GM23338 (cell line): ENCODE results near the gene BCL2L2. TPM values are rescaled to one million over a fixed set of nuclear protein-coding genes. Genes with fewer than 3 reads are reported as not detected.
A peak's percentile ranks its signal among the peaks of the same experiment; 100 is the strongest.

Experiments used
- ATAC-seq: fragments of 200-7000 bp; cut with Tn5 transposase; 3 replicates; pipeline ENCODE4 v1.9.1; 2020
- DNase-seq: peaks from one replicate; pipeline ENCODE4 v3.0.0-alpha.2; 2015; ENCODE audit warnings: low spot score
- H2AFZ ChIP-seq: fragments of 200-600 bp; sonication (generic); 2 replicates; pipeline ENCODE4 v1.8.0; 2016; ENCODE audit warnings: antibody characterized with exemption, mild to moderate bottlenecking, moderate library complexity
- H3F3A ChIP-seq: fragments of 200-600 bp; sonication (generic); replicated peaks from 2 replicates; pipeline ENCODE4 v1.8.0; 2017; ENCODE audit warnings: antibody characterized with exemption, mixed run types, low read depth
- H3K27ac ChIP-seq: fragments of 200-600 bp; sonication (generic); 2 replicates; pipeline ENCODE4 v1.6.1; 2016; ENCODE audit warnings: low read depth
- H3K27me3 ChIP-seq: fragments of 200-600 bp; sonication (generic); 2 replicates; pipeline ENCODE4 v1.8.0; 2016; ENCODE audit warnings: mild to moderate bottlenecking, mixed run types, moderate library complexity; ENCODE audit not compliant: insufficient read depth
- H3K36me3 ChIP-seq: fragments of 200-600 bp; sonication (generic); 2 replicates; pipeline ENCODE4 v1.8.0; 2016; ENCODE audit warnings: mild to moderate bottlenecking; ENCODE audit not compliant: insufficient read depth
- H3K4me1 ChIP-seq: fragments of 200-600 bp; sonication (generic); 2 replicates; pipeline ENCODE4 v1.8.0; 2016; ENCODE audit warnings: mild to moderate bottlenecking, moderate library complexity; ENCODE audit not compliant: insufficient read depth
- H3K4me2 ChIP-seq: fragments of 200-600 bp; sonication (generic); 2 replicates; pipeline ENCODE4 v1.7.1; 2017; ENCODE audit warnings: mixed run types
- H3K4me3 ChIP-seq: fragments of 200-600 bp; sonication (generic); 2 replicates; pipeline ENCODE4 v1.6.1; 2016; ENCODE audit warnings: mixed run types
- H3K79me2 ChIP-seq: fragments of 200-600 bp; sonication (generic); replicated peaks from 2 replicates; pipeline ENCODE4 v1.8.0; 2017; ENCODE audit warnings: mild to moderate bottlenecking; ENCODE audit not compliant: insufficient read depth
- H3K9me2 ChIP-seq: fragments of 200-600 bp; sonication (generic); 2 replicates; pipeline ENCODE4 v1.8.0; 2017; ENCODE audit not compliant: insufficient read depth
- H4K20me1 ChIP-seq: fragments of 200-600 bp; sonication (generic); replicated peaks from 2 replicates; pipeline ENCODE4 v1.8.0; 2017; ENCODE audit warnings: mild to moderate bottlenecking; ENCODE audit not compliant: insufficient read depth
- H3K27ac Mint-ChIP-seq: 2 replicates; pipeline ENCODE4 v1.8.0; 2020; ENCODE audit warnings: inconsistent platforms, mild to moderate bottlenecking, moderate library complexity, mixed read lengths
- H3K27me3 Mint-ChIP-seq: 3 replicates; pipeline ENCODE4 v1.8.0; 2022; ENCODE audit warnings: low read depth, mild to moderate bottlenecking, moderate library complexity, mixed read lengths, inconsistent platforms; ENCODE audit not compliant: insufficient read depth, poor library complexity
- H3K36me3 Mint-ChIP-seq: 3 replicates; pipeline ENCODE4 v1.8.0; 2021; ENCODE audit warnings: low read depth, mild to moderate bottlenecking, inconsistent platforms, moderate library complexity, mixed read lengths
- H3K4me1 Mint-ChIP-seq: 3 replicates; pipeline ENCODE4 v1.8.0; 2020; ENCODE audit warnings: mild to moderate bottlenecking, inconsistent platforms, mixed read lengths
- H3K4me3 Mint-ChIP-seq: 3 replicates; pipeline ENCODE4 v1.8.0; 2021; ENCODE audit warnings: moderate library complexity, mild to moderate bottlenecking, inconsistent platforms, mixed read lengths
- H3K9me3 Mint-ChIP-seq: 3 replicates; pipeline ENCODE4 v1.8.0; 2020; ENCODE audit warnings: moderate library complexity, mild to moderate bottlenecking, inconsistent platforms, mixed read lengths
- CTCF ChIP-seq, 2 experiments: fragments of 200-600 bp in 1 of 2; sonication (generic) in 1 of 2; conservative IDR thresholded peaks; 2 replicates each; pipeline versions ENCODE4 v1.5.1 to v1.6.1; 2016 to 2017; ENCODE audit warnings: antibody characterized with exemption in 2 of 2, low read depth in 2 of 2, mild to moderate bottlenecking in 2 of 2, moderate library complexity in 1 of 2
- EZH2 ChIP-seq: fragments of 200-600 bp; sonication (generic); IDR thresholded peaks from one replicate; pipeline ENCODE4 v1.8.0; 2017; ENCODE audit warnings: antibody characterized with exemption, mild to moderate bottlenecking, low read depth; ENCODE audit not compliant: unreplicated experiment
- NANOG ChIP-seq: IDR thresholded peaks from 2 replicates; pipeline ENCODE4 v1.6.1; 2016; ENCODE audit warnings: antibody characterized with exemption, borderline replicate concordance
- POLR2AphosphoS5 ChIP-seq: IDR thresholded peaks from 2 replicates; pipeline ENCODE4 v1.6.1; 2016; ENCODE audit warnings: antibody characterized with exemption, low read depth
- REST ChIP-seq: IDR thresholded peaks from one replicate; pipeline ENCODE4 v1.6.1; 2018; ENCODE audit warnings: antibody characterized with exemption; ENCODE audit not compliant: unreplicated experiment
- STAT1 ChIP-seq: IDR thresholded peaks from one replicate; pipeline ENCODE4 v1.6.1; 2016; ENCODE audit warnings: antibody characterized with exemption; ENCODE audit not compliant: unreplicated experiment
- polyA plus RNA-seq: library from polyadenylated mRNA; unstranded; fragments of >200 nt; fragmentation: Nextera tagmentation; extraction: Ambion mirVana; gene quantifications from 2 replicates; pipeline ENCODE4 v1.2.1, GENCODE V29; 2016
- total RNA-seq: library from RNA; depleted of rRNA; stranded (reverse); fragments of >200 nt; shearing (Covaris generic); gene quantifications from 2 replicates; pipeline ENCODE4 v1.2.3, GENCODE V29; 2014

The BCL2L2 gene
- total and polyA plus RNA-seq, 2 experiments from 2014 or later = 3.5 to 12.3 TPM

DNA sequence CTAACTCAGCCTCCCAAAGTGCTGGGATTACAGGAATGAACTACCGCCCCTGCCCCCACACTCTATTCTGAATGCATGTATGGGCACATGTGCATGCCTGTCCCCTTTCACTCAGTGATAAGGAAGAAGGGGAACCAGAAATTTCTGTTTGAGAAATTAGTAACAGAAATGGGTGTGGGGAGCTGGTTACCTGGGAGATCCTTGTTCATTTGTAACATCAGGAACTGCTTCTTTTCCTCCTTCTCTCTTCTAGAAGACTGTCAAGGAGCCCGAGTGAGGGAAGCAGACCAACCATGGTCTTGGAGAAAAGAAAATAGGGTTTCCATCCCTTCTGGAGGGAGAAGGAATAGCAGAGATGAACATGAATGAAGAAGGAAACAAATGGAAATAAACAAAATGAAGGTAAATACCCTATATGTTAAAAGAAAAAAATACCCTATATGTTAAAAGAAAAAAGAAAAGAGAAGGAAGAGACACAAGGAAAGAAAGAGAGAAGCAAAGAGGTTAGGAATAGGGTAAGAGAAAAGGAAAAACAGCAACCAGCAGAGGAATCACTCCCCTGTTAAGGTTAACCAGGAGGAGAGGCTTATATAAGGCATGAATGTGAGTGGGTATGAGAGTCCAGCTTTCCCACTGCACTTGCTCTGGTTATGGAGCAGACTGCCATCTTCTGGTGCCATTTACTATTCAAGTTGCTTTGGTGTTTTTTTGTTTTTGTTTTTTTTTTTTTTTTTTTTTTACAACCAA, 7.2 kb upstream of the BCL2L2 start:
- TF ChIP-seq CTCF (conservative IDR thresholded peaks at IDR 0.05; ENCODE audit: low read depth in 2 of 2) (peak in 1 of 2 experiments; percentile 51; a peak in 2 of 4 replicates), STAT1 (no peak)
- peaks cover 75% of the 10 kb centered on the region for H3K27me3 Mint-ChIP-seq
- no peaks in the 10 kb centered on the region for H3K36me3 ChIP-seq
- no peak for ATAC-seq
- H3K4me1 ChIP-seq = peaks cover 10% of the 10 kb centered on the region
- H3K36me3 Mint-ChIP-seq = no peaks in the 10 kb centered on the region
- H3K4me2 ChIP-seq = no peak overlapping the region
- no peaks in the 10 kb centered on the region; the same call in 2 of the 3 replicates for H3K9me3 Mint-ChIP-seq
- H3K27ac Mint-ChIP-seq = no peak overlapping the region
- peaks cover 14% of the 10 kb centered on the region for H4K20me1 ChIP-seq
- no peak overlapping the region for H3K4me3 ChIP-seq
- H3K27ac ChIP-seq = no peak overlapping the region
- peaks cover 83% of the 10 kb centered on the region for H3K27me3 ChIP-seq
- H3F3A ChIP-seq = peaks cover 8% of the 10 kb centered on the region; the same call in 1 of the 2 replicates
- no peaks in the 10 kb centered on the region for H3K9me2 ChIP-seq
- DNase-seq = no peak
- H3K4me1 Mint-ChIP-seq = peaks cover 12% of the 10 kb centered on the region
- H3K79me2 ChIP-seq = no peaks in the 10 kb centered on the region
- H3K4me3 Mint-ChIP-seq = no peak overlapping the region; the same call in 2 of the 3 replicates
- H2AFZ ChIP-seq = no peak overlapping the region

DNA sequence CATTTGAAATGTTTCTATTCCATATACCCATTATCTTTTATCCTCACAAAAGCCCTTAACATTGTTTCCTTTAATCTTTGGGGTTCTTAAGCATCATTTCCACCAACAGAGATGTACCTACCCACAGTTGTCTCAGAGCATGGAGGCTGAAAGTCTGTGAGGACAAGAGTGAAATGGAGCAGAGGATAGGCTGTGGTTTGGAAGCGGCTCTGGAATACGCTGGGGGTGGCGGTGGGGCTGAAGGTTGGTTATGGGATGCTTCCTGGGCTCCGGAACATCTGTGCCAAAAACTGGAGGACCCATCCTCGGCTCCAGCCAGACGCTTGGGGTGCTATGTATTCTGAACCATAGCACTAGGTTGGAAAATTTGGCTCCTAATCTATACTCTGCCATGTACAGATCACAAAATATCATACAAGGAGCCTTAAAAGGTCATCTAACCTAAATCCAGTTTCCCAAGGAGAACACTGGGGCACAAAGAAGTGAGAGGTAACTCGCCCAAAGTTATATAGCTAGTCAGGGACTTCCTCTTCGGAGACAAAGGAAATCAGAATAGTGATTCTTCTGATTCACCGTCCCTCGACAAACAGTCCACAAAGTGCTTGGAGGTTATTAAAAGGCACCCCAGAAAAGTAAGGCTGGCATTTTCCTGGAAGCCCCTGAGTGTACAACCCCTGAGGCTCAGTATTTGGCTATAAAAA, 6.5 kb upstream of the BCL2L2 start:
- Histone ChIP-seq H3K27ac (no peak overlapping the region), H2AFZ (no peak overlapping the region)
- no peak for TF ChIP-seq NANOG
- no peak for TF ChIP-seq CTCF (conservative IDR thresholded peaks at IDR 0.05; ENCODE audit: low read depth in 2 of 2)
- no peak for TF ChIP-seq POLR2AphosphoS5
- TF ChIP-seq REST = no peak
- TF ChIP-seq STAT1 = no peak
- TF ChIP-seq EZH2 = no peak

More for the DNA sequence above, 6.5 kb upstream of the BCL2L2 start:
- Histone ChIP-seq H3K27me3 (peaks cover 84% of the 10 kb centered on the region), H3F3A (peaks cover 8% of the 10 kb centered on the region; the same call in 1 of the 2 replicates), H3K9me2 (no peaks in the 10 kb centered on the region), H3K79me2 (no peaks in the 10 kb centered on the region), H3K4me2 (peak overlapping the region; percentile 90), H3K4me3 (peak overlapping the region; percentile 90), H3K36me3 (no peaks in the 10 kb centered on the region), H3K4me1 (peaks cover 10% of the 10 kb centered on the region), H4K20me1 (peaks cover 14% of the 10 kb centered on the region)
- ATAC-seq (no peak), DNase-seq (no peak)
- Mint-ChIP-seq H3K4me1 (peaks cover 6% of the 10 kb centered on the region), H3K36me3 (no peaks in the 10 kb centered on the region), H3K4me3 (peak overlapping the region; percentile 88), H3K9me3 (no peaks in the 10 kb centered on the region; the same call in 2 of the 3 replicates), H3K27me3 (peaks cover 67% of the 10 kb centered on the region), H3K27ac (no peak overlapping the region)
